Inflammatory macrophage treated with lipopolysaccharide for 1 hour (primary cell): ENCODE results near the gene LSM14A.
"Not testable (repeated sequence)": the region's sequence is repeated elsewhere in the genome, so short reads cannot be mapped to it uniquely, and the experiment has no call there.

Experiments used
- DNase-seq, 2 donors: peaks; one replicate each; pipeline ENCODE4 v3.0.0-alpha.2; 2020 to 2022

LSM14A gene

GRCh38 chr19:34159541-34159940 lies 12.8 kb upstream of the LSM14A start:
- DNase-seq = not testable (repeated sequence)

- peak; percentile 19 to 22 for DNase-seq
Observed at GRCh38 chr19:34161902-34162301, 10.4 kb upstream of the LSM14A start.

GRCh38 chr19:34165295-34165738 lies 7.0 kb upstream of the LSM14A start:
- peak; percentile 56 to 59 for DNase-seq

- DNase-seq = not testable (repeated sequence)
Observed at GRCh38 chr19:34169475-34170199, 2.7 kb upstream of the LSM14A start.

- peak in 1 of 2 donors; percentile 6 for DNase-seq
Observed at GRCh38 chr19:34171539-34171876, 796 bp upstream of the LSM14A start.

GRCh38 chr19:34172661-34173192 lies 423 bp downstream of the LSM14A start:
- DNase-seq = peak; percentile 15 to 29

GRCh38 chr19:34173193-34173956 lies 1.1 kb downstream of the LSM14A start:
- peak; percentile 5 to 15 for DNase-seq

GRCh38 chr19:34175173-34175572 lies 2.9 kb downstream of the LSM14A start:
- DNase-seq = not testable (repeated sequence)

GRCh38 chr19:34176581-34176980 lies 4.3 kb downstream of the LSM14A start:
- DNase-seq = no peak

GRCh38 chr19:34178274-34178610 lies 5.9 kb downstream of the LSM14A start:
- DNase-seq = no peak

GRCh38 chr19:34179066-34179465 lies 6.8 kb downstream of the LSM14A start:
- DNase-seq = no peak

- no peak for DNase-seq
Observed at GRCh38 chr19:34180273-34180672, 8.0 kb downstream of the LSM14A start.

- DNase-seq = no peak
Observed at GRCh38 chr19:34180709-34181108, 8.4 kb downstream of the LSM14A start.

- DNase-seq = peak; percentile 38 to 53
Observed at GRCh38 chr19:34181111-34181864, 9.0 kb downstream of the LSM14A start.

- DNase-seq = no peak
Observed at GRCh38 chr19:34182125-34182524, 9.8 kb downstream of the LSM14A start.

GRCh38 chr19:34184880-34185491 lies 12.7 kb downstream of the LSM14A start:
- DNase-seq = peak; percentile 55 to 56

GRCh38 chr19:34186205-34186604 lies 13.9 kb downstream of the LSM14A start:
- DNase-seq = no peak

GRCh38 chr19:34187011-34187410 lies 14.7 kb downstream of the LSM14A start:
- DNase-seq = no peak

GRCh38 chr19:34188408-34188807 lies 16.1 kb downstream of the LSM14A start:
- DNase-seq = peak; percentile 75 to 81

- DNase-seq = no peak
Observed at GRCh38 chr19:34189199-34189916, 17.1 kb downstream of the LSM14A start.

- no peak for DNase-seq
Observed at GRCh38 chr19:34189917-34190425, 17.7 kb downstream of the LSM14A start.
